HG03469 (cell line): ENCODE data around the gene SLCO4A1.
"Not testable (repeated sequence)": the region's sequence is repeated elsewhere in the genome, so short reads cannot be mapped to it uniquely, and the experiment has no call there.

ENCODE experiments used
- ATAC-seq: cut with Tn5 transposase; IDR thresholded peaks from one replicate; pipeline ENCODE4 v1.9.1; 2021; ENCODE audit warnings: mild to moderate bottlenecking, moderate library complexity, moderate number of reproducible peaks; ENCODE audit not compliant: unreplicated experiment

Gene SLCO4A1

DNA sequence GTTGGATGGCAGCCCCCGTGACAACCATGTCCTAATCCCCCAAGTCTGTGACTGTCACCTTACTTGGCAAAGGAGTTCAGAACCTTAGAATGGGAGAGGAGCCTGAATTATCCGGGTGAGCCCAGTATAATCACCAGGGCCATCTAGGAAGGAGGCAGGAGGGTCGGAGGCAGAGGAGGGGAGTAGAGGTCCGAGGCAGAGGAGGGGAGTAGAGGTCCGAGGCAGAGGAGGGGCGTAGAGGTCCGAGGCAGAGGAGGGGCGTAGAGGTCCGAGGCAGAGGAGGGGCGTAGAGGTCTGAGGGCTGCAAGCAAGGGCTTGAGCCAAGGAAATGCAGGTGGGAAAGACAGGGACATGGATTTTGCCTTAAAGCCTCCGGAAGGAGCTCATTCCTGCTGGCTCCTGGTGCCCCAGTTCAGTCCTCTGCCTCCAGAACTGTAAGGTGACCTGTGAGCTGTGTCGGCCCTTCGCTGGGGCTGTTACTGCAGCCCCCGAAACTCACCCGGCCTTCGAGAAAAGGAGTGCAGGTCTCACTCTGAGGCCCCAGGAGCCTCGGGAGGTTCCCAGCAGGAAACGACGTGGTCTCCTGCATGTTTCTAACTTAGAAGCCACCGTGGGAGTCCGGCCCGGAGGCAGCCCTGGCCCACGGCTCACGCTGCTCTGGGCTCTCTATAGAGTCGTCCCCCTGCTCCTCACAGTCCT lies 20.0 kb upstream of the SLCO4A1 start:
- ATAC-seq, result no peak

DNA sequence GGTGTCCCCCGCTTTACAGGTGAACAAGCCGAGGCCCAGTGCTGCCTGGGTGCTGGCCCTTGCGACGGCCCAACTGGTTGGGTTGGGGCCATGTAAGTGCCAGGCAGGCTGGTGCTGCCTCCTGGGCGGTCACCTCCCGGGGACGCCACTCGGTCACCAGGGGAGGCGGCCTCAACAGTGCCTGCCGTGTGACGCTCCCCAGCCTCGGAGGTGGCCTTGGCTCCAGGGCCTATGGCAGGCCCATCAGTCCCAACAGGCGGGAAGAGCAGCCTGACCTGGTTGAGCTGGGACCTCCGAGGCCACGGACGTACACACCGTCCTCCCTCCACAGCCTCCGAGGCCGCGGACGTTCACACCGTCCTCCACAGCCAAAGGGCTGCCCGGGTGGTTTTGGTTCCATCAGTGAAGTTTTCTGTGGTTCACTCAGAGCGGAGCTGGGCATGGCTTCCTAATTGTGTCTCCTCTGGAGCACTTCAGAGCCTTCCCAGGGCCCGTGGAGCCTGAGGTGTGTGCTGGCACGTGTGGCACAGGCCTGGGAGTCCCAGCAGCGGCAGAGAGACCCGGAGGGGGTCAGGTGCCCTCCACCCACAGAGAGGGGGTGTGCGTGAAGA lies 19.3 kb upstream of the SLCO4A1 start:
- ATAC-seq, result no peak

DNA sequence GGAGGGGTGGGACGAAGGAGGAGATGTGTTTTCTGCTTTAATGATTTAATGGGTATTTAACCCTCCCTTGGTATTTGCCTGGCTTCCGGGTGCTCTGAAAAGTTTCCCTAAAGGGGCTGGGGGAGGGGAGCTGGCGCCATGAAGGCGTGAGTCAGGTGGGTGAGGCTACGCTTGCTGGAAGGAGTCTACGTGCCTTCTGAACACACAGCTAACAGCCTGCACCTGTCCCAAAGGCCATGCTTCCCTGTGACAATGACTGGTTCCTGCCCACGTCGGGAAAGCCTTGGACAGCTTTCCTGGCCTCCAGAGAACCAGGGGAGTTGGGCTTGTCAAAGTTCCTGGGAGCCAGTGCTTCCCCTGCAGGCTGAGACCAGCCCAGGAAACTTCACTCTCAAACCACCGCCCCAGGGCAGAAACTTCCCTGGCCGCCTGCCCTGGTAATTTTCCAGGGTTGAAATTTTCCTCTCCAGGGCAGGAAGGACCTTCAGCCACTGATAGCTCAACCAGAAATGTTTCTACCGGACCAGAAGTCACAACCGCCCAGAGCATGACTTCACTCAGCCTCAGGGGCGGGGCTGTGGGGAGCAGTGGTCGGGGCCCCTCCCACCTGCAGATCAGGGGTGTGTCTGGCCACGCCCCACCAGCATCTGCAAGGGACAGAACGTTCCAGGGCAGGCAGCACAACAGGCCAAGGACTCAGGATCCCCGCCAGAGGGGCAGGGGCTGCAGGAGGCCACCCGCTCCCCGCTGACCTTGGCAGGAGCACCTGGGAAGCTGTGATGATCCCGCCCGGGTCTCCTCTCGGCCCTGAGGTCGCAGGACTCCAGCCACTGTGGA lies 18.6 kb upstream of the SLCO4A1 start:
- peak; percentile 49 for ATAC-seq

DNA sequence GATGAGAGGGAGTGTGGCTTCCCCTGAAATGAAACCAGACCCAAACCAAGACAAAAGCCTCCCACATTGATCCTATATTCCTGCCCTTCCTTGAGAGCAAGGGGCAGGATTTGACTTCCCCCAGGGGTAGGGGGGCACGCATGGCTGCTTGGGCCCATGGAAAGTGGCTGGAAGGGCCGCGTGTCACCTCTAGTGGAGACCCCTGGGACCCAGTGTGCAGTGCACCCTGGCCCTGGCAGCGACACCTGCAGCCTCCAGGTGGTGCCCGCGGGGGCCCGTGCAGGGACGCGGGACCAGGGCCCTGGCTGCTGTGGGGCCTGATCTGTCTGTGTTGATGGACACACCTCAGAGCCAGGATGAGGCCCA lies 18.0 kb upstream of the SLCO4A1 start:
- ATAC-seq, result peak; percentile 26

DNA sequence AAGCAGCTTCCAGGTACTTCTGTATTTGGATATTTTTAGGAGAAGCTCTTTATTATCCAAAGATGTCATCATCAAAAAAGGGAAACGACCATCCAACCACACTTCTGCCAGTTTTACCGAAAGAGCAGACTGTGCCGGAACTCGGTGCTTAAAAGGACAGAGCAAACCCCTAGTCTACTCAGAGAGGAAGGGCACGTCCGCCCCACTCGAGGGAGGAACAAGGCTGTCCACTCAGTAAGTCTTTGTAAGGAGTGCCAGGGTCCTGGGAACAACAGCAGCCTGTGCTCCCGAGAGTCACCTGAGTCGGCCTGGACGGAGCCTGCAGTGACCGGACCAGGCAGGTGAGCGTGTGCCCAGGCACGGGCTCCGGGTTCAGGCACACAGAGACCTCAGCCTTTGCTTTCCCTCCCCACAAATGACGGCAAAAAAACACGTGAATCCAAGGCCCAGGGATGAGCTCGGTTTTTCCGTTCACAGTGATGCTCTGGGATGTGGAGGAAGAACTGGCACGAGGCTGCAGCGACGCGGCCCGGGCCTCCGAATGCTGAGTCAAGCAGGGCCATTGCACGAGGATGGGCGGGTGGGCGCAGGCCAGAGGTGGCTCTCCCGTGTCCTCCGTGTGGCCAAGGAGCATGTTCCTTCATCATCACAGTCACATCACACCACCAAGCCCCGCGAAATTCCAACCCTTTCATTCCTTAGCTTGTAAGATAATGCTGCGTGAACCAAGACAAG lies 17.4 kb upstream of the SLCO4A1 start:
- ATAC-seq, result no peak

DNA sequence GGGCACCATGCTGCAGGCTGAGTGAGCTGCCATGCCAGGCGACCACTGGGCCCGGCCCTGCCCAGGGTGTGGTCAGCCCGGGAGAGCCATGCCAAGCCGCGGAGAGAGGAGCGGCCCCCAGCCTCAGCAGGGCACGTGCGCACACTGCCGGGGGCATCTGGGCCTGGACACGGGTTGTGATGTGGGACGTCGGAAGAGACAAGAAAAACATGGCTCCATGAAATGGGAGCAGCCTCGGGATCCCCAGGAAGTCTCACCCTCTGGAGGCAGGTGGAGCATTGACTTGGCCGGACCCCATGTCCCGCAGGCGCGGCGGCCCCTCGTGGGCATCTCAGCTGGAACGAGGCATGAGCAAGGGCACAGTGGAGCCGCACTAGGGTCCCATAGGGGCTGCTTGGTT lies 16.8 kb upstream of the SLCO4A1 start:
- no peak for ATAC-seq

DNA sequence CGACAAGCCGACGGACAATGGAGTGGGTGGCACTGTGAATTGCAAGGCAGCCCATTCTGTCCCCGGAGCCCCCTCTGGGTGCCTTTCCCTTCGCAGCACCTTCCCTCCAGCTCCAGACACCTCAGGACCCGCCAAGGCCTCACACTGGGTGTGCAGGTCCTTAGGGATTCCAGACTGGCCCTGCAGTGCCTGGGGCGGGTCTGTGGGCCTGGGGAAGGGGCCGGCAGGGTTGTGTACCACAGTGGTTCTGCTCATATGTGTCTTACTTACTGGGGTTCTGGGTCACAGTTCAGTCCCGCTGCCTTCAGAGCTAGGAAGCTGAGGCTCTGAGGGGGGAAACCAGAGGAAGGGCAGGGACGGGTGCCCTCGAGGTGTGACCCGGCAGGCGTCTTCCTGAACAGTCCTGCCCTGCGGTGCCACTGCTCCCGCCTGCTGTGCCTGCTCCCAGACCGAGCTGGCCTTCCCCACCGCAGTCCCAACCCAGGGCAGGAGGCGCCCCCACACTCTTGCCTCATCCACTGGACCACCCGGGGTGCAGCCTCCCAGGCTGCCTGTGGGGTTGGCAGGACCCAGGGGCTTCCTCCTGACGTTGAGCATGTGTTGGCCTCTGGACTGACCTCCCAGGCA lies 16.3 kb upstream of the SLCO4A1 start:
- no peak for ATAC-seq

DNA sequence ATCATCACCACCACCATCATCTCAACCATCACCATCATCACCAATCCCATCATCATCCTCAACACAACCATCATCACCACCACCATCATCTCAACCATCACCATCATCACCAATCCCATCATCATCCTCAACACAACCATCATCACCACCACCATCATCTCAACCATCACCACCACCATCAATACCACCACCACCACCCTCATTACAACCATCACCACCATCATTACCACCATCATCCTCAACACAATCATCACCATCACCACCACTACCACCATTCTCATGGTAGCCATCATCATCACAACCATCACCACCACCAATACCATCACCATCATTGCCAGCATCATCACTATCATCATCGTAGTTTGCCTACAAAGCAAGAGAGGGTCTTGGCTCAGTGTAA lies 14.9 kb upstream of the SLCO4A1 start:
- not testable (repeated sequence) for ATAC-seq

DNA sequence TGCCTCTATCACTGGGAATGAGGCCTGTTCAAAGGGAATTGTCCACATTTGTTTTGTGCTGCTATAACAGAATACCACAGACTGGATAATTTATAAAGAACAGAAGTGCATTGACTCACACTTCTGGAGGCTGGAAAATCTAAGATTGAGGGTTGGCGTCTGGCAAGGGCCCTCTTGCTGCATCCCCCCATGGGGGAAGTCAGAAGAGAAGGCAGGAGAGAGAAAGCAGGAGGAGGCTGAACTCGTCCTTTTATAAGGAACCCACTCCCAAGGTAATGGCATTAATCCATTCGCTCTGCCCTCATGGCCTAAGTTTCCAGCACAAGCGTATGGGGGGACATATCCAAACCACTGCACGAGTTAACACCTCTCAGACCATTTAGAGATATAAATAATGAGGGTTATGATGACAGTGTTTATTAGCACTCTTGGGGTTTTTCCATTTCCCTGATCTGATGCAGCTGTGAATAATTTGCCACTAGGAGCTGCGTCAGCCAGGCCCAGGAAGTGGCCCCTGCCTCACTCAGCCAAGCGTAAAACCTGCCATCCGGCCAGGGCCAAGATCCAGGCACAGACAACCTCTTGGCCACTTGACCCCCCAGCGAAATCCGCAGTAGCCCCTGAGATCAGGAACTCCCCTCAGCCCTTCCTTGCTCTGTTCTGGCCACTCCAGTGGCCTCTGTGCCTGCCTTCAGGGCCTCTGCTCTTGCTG lies 14.2 kb upstream of the SLCO4A1 start:
- no peak for ATAC-seq

DNA sequence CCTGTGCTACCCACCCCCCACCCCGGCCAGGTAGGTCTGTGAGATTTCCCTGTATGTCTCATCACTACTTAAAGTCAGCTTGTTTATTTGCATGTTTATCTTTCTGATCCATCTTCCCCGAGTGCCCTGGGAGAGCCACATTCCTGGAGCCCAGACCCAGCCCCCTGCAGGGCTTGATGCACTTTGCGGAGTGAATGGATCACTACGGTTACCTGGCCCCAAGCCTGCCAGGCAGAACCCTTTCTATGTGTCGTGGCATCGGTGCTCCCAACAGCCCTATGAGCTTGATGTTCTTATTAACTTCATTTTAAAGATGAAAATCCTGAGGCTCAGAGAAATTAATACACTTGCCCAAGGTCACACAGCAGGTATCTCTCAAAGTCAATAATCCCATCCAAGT lies 13.6 kb upstream of the SLCO4A1 start:
- no peak for ATAC-seq

DNA sequence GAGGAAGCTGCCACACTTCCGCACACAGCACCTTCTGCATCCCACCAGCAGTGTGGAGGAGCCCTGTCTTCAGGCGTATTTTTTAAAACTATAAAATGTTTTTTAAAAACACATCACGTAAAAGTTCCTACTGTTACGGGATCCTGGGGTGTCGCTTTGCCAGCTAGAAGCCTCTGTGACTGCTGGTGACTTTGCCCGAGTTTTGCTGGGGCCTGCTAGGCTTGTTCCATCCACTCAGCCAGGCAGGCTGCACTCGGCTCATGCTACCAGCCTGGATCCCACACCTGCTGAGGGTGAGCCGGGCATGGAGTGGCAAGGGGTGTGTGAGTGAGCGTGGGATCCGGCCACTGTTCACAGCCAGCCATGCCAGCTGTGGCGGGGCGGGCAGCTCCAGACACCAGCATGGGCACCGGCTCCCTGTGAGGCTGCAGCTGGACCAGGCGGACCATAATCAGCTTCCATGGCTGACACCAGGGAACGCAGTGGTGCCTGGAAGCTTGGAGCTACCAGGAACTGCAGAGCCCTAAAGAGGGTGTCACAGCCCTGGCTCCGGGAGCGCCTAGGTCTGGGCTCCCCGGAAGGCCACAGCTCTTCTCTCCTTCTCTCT lies 12.3 kb upstream of the SLCO4A1 start:
- no peak for ATAC-seq

DNA sequence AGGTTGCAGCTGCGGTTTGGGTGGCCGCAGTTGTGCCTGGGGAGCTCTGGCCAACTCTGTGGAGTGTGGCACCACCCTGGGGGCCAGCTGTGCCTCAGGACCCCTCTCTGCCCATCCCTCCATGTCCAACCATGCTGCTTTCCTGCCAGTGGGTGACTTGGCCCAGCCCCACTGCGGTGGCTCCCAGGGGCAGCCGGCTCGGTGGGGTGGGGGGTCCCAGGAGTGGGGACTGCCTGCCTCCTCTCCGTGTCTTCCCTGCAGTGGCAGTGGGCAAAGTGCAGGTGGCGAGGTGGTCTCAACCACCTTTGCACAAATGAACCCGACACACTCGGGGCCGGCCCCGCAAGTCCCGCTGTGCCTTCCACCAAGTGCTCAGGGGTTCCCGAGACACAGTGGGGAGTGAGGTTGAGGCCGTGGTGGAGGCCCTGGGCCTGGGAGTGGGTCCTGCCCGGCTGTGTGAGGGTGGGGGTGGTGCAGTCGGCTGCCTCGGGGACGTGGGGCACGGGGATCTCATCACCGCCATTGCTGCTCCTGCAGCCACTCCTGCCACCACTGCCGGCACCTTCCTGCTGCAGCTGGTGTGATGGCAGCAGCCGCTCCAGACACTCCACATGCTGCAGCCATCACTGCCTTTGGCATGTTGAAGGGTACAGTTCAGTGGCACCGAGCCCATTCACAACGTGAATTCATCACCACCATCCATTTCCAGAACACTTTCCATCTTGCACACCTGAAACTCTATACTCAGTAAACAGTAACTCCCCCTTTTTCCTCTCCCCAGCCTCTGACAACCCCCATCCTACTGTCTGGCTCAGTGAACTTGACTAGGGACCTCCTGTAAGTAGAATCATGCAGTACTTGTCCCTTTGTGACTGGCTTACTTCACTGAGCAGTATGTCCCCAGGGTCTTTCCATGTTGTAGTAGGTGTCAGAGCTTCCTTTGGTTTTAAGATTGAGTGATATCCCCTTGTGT lies 10.7 kb upstream of the SLCO4A1 start:
- no peak for ATAC-seq

DNA sequence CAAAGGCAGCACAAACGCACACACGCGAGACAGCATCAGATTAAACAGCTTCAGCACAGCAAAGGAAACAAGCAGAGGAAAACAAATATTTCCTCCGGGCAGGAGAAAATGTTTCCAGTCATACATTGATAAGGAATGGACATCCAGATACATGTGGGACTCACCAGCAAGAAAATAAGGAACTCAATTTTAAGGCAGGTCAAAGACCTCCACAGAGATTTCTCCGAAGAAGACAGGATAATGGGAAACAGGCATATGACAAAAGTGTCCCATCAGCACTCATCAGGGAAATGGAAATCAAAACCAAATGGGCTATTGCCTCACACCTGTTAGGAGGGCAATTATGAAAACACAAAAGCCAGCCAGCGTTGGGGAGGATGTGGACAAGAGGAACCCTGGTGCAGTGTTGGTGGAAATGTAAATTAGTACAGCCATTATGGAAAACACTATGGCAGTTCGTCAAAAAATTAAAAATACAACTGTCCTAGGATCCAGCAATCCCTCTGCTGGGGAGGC lies 9.7 kb upstream of the SLCO4A1 start:
- no peak for ATAC-seq

DNA sequence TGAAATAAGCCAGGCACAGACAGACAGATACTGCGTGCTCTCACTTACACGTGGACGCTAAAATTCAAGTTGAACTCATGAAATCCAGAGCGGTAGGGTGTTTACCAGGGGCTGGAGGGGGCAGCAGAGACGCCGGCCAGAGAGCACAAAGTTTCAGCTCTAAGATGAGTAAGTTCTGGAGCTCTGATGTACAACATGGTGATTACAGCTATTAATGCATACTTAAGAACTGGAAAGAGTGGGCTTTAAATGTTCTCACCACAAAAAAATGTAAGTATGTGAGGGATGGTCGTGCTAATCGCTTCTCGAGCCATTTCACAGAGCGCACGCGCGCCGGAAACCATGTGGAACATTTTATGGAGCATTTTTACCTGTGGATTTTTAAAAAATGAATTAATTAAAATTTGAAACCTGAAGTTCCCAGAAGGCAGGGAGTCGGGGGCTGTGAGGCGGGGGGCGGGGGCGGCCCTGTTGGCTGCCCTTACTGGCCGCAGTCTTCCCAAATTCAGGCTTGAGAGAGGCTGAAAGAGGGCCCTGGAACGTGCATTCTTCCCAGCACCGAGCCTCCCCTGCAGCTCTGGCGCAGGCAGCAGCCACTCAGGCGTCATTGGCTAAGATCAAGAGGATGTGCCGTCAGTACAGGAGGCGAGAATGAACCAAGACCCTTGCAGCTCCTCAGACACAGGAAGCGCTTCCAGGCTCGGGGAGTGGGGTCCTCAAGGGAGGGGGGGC lies 8.5 kb upstream of the SLCO4A1 start:
- ATAC-seq, result no peak

DNA sequence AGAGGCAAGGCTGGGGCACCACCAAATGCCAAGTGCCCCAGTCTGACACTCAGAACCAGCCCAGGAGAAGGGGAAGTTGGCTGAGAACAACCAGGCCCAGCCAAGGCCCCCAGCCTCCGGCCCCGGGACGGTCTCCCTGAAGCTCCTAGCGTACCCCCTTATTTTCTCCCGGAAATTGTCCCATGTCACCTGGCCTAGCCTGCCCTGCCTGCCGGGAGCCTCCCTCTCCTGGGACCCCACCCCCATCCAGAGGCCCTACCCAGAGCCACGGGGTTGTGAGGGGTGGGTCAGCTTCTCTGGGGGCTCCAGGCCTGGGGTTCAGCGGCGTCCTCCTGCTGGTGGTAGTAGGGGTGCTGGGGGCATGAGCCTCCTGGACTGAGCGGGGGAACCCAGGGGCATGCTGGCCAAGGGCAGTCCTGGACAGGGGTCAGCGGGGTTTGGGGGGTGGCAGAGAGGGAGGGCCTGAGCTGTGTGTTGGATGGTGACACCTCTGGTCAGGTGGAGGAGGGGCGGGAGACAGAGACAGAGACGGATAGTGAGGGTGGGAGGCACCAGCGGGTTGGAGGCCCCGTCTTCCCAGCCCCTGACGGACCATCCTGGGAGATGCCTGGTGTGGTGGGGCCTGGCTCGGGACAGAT lies 7.9 kb upstream of the SLCO4A1 start:
- no peak for ATAC-seq

DNA sequence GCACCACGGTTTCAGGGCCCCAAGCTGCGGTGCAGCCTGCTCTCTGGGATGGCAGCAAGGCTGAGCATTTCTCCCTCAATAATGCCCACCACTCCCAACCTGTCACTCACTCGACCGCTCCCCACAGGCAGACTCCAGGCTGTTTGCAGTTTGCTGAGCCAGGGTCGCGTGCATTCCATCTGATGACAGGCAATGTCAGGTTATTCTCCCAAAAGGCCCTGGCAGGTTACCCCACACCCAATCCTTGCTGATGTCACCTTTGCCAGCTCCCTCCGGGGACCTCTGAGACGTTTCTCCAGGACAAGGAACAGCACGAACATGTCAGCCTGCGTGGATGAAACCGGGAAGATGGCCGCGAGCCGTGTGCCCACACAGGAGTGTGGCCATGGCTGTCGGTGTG lies 7.1 kb upstream of the SLCO4A1 start:
- ATAC-seq, result no peak

DNA sequence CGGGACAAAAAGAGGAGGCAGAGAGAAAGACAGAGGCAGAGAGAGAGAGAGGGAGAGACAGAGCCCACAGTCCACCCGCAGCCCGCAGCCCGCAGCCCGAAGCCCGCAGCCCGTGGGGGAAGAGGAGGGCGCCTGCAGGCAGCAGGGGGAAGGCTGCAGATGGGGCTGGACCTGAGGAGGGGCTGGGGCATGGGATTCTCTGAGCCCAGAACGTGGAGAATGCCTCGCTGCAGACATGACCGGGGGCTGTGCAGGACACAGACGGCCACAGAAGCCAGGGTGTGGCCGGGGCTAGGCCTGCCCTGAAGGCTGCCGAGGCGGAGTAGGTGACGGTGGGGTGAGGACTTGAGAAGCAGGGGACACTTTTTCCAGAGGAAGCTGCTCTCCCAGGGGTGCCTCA lies 6.5 kb upstream of the SLCO4A1 start:
- no peak for ATAC-seq
